SK-N-SH treated with all-trans-retinoic acid at 6 μM for 48 hours (cell line): ENCODE measurements around the gene CRHR2.

Experiments used
- ATAC-seq: fragments of 200-7000 bp; cut with Tn5 transposase; 3 replicates; pipeline ENCODE4 v1.9.1; 2020; ENCODE audit warnings: mild to moderate bottlenecking, moderate library complexity
- ARNTL ChIP-seq: fragments of 450-650 bp; formaldehyde crosslinking; IDR thresholded peaks from 2 replicates; pipeline ENCODE4 v1.5.0; 2020; ENCODE audit warnings: low read depth, mild to moderate bottlenecking, moderate library complexity, borderline replicate concordance
- BACH2 ChIP-seq: fragments of 250-450 bp; sonication (Bioruptor Pico); IDR thresholded peaks from 2 replicates; pipeline ENCODE4 v1.9.0; 2021; ENCODE audit warnings: mild to moderate bottlenecking, borderline replicate concordance
- CREB5 ChIP-seq: fragments of 250-450 bp; sonication (Bioruptor Pico); IDR thresholded peaks from 2 replicates; pipeline ENCODE4 v1.5.1; 2020; ENCODE audit warnings: low read depth, mild to moderate bottlenecking, moderate library complexity
- CSDC2 ChIP-seq: fragments of 250-450 bp; sonication (Bioruptor Pico); IDR thresholded peaks from 2 replicates; pipeline ENCODE4 v1.5.0; 2020; ENCODE audit warnings: mild to moderate bottlenecking, moderate library complexity
- CSRNP3 ChIP-seq: fragments of 250-450 bp; sonication (Bioruptor Pico); IDR thresholded peaks from 2 replicates; pipeline ENCODE4 v1.5.1; 2021; ENCODE audit warnings: mild to moderate bottlenecking, moderate library complexity
- ESRRG ChIP-seq: fragments of 250-450 bp; sonication (Bioruptor Pico); IDR thresholded peaks from 2 replicates; pipeline ENCODE4 v1.6.1; 2021; ENCODE audit warnings: mild to moderate bottlenecking
- ISL1 ChIP-seq: fragments of 250-450 bp; sonication (Bioruptor Pico); IDR thresholded peaks from 2 replicates; pipeline ENCODE4 v2.1.2; 2022; ENCODE audit warnings: mild to moderate bottlenecking, moderate library complexity
- OSR1 ChIP-seq: fragments of 250-450 bp; sonication (Bioruptor Pico); IDR thresholded peaks from 2 replicates; pipeline ENCODE4 v1.8.0; 2022; ENCODE audit warnings: moderate library complexity, mild to moderate bottlenecking, inconsistent platforms
- PATZ1 ChIP-seq: fragments of 250-450 bp; sonication (Bioruptor Pico); IDR thresholded peaks from 2 replicates; pipeline ENCODE4 v1.8.0; 2020; ENCODE audit warnings: mild to moderate bottlenecking, moderate library complexity, borderline replicate concordance
- RARB ChIP-seq: fragments of 250-450 bp; sonication (Bioruptor Pico); IDR thresholded peaks from 2 replicates; pipeline ENCODE4 v1.8.0; 2021; ENCODE audit warnings: mild to moderate bottlenecking, moderate library complexity
- SNAI2 ChIP-seq: fragments of 250-450 bp; sonication (Bioruptor Pico); IDR thresholded peaks from 2 replicates; pipeline ENCODE4 v1.5.0; 2020; ENCODE audit warnings: mild to moderate bottlenecking, moderate library complexity
- TCF4 ChIP-seq: fragments of 250-450 bp; sonication (Bioruptor Pico); IDR thresholded peaks from 2 replicates; pipeline ENCODE4 v1.8.0; 2021; ENCODE audit warnings: mild to moderate bottlenecking, moderate library complexity, borderline replicate concordance
- TSHZ2 ChIP-seq: fragments of 250-450 bp; sonication (Bioruptor Pico); IDR thresholded peaks from 2 replicates; pipeline ENCODE4 v1.5.0; 2020; ENCODE audit warnings: mild to moderate bottlenecking, moderate library complexity
- ZC3H10 ChIP-seq: fragments of 250-450 bp; sonication (Bioruptor Pico); IDR thresholded peaks from 2 replicates; pipeline ENCODE4 v1.5.1; 2021; ENCODE audit warnings: mild to moderate bottlenecking, moderate library complexity
- ZFP30 ChIP-seq: fragments of 450-650 bp; formaldehyde crosslinking; IDR thresholded peaks from 2 replicates; pipeline ENCODE4 v1.5.0; 2022; ENCODE audit warnings: mild to moderate bottlenecking, moderate library complexity
- ZNF565 ChIP-seq: fragments of 450-650 bp; formaldehyde crosslinking; conservative IDR thresholded peaks from 2 replicates; pipeline ENCODE4 v1.5.0; 2020; ENCODE audit warnings: low read depth, mild to moderate bottlenecking, moderate library complexity
- ZNF70 ChIP-seq: fragments of 450-650 bp; formaldehyde crosslinking; IDR thresholded peaks from 2 replicates; pipeline ENCODE4 v1.5.0; 2020; ENCODE audit warnings: mild to moderate bottlenecking, moderate library complexity
- ZNF8 ChIP-seq: fragments of 450-650 bp; formaldehyde crosslinking; IDR thresholded peaks from 2 replicates; pipeline ENCODE4 v1.5.0; 2020; ENCODE audit warnings: mild to moderate bottlenecking, moderate library complexity

Gene CRHR2

GRCh38 chr7:30709549-30709948 is 27.3 kb upstream of the CRHR2 start:
- ATAC-seq = no peak
- TF ChIP-seq ZNF70 (CRISPR knock-in tag) = no peak
- no peak for TF ChIP-seq CREB5 (CRISPR knock-in tag)
- no peak for TF ChIP-seq ARNTL (CRISPR knock-in tag)
- TF ChIP-seq ZC3H10 (CRISPR knock-in tag) = no peak
- TF ChIP-seq CSRNP3 (CRISPR knock-in tag) = no peak
- TF ChIP-seq TCF4 (CRISPR knock-in tag) = no peak
- no peak for TF ChIP-seq PATZ1 (CRISPR knock-in tag)
- no peak for TF ChIP-seq ZFP30
- no peak for TF ChIP-seq BACH2 (CRISPR knock-in tag)
- TF ChIP-seq SNAI2 (CRISPR knock-in tag) = no peak
- TF ChIP-seq ZNF8 (CRISPR knock-in tag) = no peak
- TF ChIP-seq CSDC2 (CRISPR knock-in tag) = no peak
- TF ChIP-seq ZNF565 (CRISPR knock-in tag) = no peak
- TF ChIP-seq TSHZ2 (CRISPR knock-in tag) = no peak

- no peak for ATAC-seq
- no peak for TF ChIP-seq ESRRG
- no peak for TF ChIP-seq BACH2 (CRISPR knock-in tag)
- TF ChIP-seq ARNTL (CRISPR knock-in tag) = no peak
- no peak for TF ChIP-seq PATZ1 (CRISPR knock-in tag)
- no peak for TF ChIP-seq OSR1 (CRISPR knock-in tag)
- TF ChIP-seq ISL1 (CRISPR knock-in tag) = no peak
- TF ChIP-seq RARB (CRISPR knock-in tag) = no peak
- TF ChIP-seq, all 23 proteins: peak for 0
Measured at GRCh38 chr7:30708983-30709382, 26.7 kb upstream of the CRHR2 start.

GRCh38 chr7:30708412-30708811 is 26.2 kb upstream of the CRHR2 start:
- ATAC-seq = no peak
- TF ChIP-seq ISL1 (CRISPR knock-in tag) = no peak
- TF ChIP-seq ZNF8 (CRISPR knock-in tag) = no peak
- no peak for TF ChIP-seq ZNF70 (CRISPR knock-in tag)
- TF ChIP-seq, all 23 proteins: peak for 0
